Measurements from ENCODE around the gene ACTL6B.

ACTL6B gene

DNA sequence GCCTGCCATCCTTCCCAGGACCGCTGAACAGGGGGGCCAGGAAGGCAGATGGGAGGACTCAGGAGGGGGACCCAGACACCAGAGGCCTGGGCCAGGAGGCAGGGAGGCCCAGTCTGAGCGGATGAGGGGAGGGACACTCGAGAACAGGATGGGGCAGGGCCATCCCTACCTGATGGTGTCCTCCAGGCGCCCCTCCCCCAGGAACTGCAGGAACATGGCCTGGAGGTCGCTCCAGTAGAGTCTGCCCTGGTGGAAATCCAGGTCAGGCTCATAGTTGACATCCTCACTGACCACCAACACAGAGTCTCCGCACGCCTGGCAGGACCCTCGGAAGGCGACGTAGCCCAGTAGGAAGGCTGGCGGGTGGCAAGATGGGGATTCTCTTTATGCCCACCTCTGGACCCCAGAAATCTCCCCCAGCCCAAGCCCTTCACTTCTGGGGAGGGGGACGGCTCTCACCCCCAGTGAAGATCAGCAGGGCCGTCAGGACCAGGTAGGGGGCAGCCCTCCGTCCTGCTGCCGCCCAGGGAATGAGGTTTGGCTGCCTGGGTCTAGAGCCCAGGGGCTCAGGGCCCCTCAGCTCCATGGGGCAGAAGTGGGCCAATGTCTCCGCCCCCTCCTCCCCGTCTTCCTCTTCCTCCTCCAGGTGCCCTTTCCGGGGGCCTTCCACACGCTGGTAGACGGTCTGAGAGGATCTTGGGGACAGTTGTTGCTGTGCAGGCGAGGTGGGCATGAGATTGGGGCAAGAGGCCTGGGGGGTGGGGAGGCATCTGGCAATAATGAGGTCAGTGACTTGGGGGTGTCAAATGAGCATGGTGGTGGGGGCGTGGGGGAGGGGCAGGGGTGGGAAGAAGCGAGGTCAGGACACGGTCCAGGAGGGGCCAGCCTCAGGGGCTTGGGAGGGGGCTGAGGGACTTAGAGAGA, 15.5 kb downstream of the ACTL6B start:
- POLR2A ChIA-PET, result no interaction called here
- no peak for DNase-seq (ENCODE audit: extremely low spot score)
- CTCF ChIA-PET, result no interaction called here

DNA sequence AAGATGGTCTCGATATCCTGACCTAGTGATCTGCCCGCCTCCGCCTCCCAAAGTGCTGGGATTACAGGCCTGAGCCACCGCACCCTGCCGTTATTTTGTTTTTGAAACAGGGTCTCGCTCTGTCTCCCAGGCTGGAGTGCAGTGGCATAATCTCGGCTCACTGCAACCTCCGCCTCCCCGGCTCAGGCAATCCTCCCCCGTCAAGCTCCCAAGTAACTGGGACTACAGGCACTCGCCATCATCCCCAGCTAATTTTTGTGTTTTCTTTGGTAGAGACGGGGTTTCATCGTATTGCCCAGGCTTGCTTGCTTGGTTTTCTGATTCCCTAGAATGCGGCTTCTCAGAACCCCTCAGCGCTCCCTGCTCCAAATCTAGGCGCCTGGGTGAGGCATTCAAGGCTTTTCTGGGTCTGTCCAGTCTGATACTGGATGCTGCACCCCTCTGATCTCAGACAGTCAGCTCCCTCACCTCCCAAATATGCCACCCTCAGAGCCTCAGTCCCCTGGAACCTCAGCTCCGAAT, 16.2 kb downstream of the ACTL6B start:
- ChIA-PET POLR2A (no interaction called here), CTCF (no interaction called here)
- DNase-seq (ENCODE audit: extremely low spot score), result no peak
- TF ChIP-seq TARDBP (IDR thresholded peaks at IDR 0.05) (no peak), LEF1 (IDR thresholded peaks at IDR 0.05; ENCODE audit: borderline replicate concordance) (no peak), L3MBTL2 (conservative IDR thresholded peaks at IDR 0.05) (no peak), FOXM1 (IDR thresholded peaks at IDR 0.05; ENCODE audit: borderline replicate concordance) (no peak), BHLHE40 (IDR thresholded peaks at IDR 0.05; ENCODE audit: borderline replicate concordance) (no peak), FOXK2 (IDR thresholded peaks at IDR 0.05) (no peak), ZNF384 (IDR thresholded peaks at IDR 0.05) (no peak), SUZ12 (IDR thresholded peaks at IDR 0.05) (no peak)

More for the DNA sequence above, 15.5 kb downstream of the ACTL6B start:
- TF ChIP-seq FOXA1 (IDR thresholded peaks at IDR 0.05), result no peak
- no peak for TF ChIP-seq FOXK2 (IDR thresholded peaks at IDR 0.05)
- no peak for TF ChIP-seq FOXM1 (IDR thresholded peaks at IDR 0.05; ENCODE audit: borderline replicate concordance)
- no peak for TF ChIP-seq L3MBTL2 (conservative IDR thresholded peaks at IDR 0.05)
- TF ChIP-seq SP1 (IDR thresholded peaks at IDR 0.05), result no peak
- TF ChIP-seq, protein P1, sequence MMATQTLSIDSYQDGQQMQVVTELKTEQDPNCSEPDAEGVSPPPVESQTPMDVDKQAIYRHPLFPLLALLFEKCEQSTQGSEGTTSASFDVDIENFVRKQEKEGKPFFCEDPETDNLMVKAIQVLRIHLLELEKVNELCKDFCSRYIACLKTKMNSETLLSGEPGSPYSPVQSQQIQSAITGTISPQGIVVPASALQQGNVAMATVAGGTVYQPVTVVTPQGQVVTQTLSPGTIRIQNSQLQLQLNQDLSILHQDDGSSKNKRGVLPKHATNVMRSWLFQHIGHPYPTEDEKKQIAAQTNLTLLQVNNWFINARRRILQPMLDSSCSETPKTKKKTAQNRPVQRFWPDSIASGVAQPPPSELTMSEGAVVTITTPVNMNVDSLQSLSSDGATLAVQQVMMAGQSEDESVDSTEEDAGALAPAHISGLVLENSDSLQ (IDR thresholded peaks at IDR 0.05), result no peak

- ChIA-PET POLR2A (interaction anchor here (1.1 kb wide), 1 partner anchor 46 kb away, joined by 3 read pairs; no protein-coding TSS in a partner anchor), CTCF (no interaction called here)
- DNase-seq (ENCODE audit: extremely low spot score), result no peak
These were observed 23.1 kb downstream of the ACTL6B start for GRCh38 chr7:100632951-100633717.

DNA sequence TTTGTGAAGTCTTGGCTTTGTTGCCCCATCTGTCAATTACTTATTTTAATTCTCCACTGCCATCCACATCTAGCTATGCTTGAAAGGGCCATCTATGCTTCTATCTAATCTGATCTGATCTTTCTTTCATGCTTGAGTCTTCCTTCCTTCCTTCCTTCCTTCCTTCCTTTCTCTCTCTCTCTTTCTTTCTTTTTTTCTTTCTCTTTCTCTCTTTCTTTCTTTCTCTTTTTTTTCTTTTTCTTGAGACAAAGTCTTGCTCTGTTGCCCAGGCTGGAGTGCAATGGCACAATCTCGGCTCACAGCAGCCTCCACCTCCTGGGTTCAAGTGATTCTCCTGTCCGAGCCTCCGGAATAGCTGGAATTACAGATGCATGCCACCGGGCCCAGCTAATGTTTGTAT, 26.2 kb downstream of the ACTL6B start:
- CTCF ChIA-PET, result interaction anchor here (0.7 to 1.7 kb wide), 6 partner anchors 15 to 63 kb away, joined by 3 to 9 read pairs (median 5); partner anchors contain the start of gene MOSPD3
- POLR2A ChIA-PET, result interaction anchor here (0.7 to 0.8 kb wide), 3 partner anchors 44 to 615 kb away, joined by 3 read pairs; partner anchors contain the start of genes FBXO24, POP7 and ZKSCAN1
- DNase-seq (ENCODE audit: extremely low spot score), result no peak
- TF ChIP-seq ZNF384 (IDR thresholded peaks at IDR 0.05) (no peak), L3MBTL2 (conservative IDR thresholded peaks at IDR 0.05) (no peak), TARDBP (IDR thresholded peaks at IDR 0.05) (no peak)

More at GRCh38 chr7:100632951-100633717, 23.1 kb downstream of the ACTL6B start:
- TF ChIP-seq HDGF (IDR thresholded peaks at IDR 0.05; ENCODE audit: borderline replicate concordance), result no peak
- no peak for TF ChIP-seq SUZ12 (IDR thresholded peaks at IDR 0.05)
- no peak for TF ChIP-seq FOXM1 (IDR thresholded peaks at IDR 0.05; ENCODE audit: borderline replicate concordance)
- TF ChIP-seq, protein P1 (IDR thresholded peaks at IDR 0.05), result no peak
- no peak for TF ChIP-seq BHLHE40 (IDR thresholded peaks at IDR 0.05; ENCODE audit: borderline replicate concordance)
- TF ChIP-seq TARDBP (IDR thresholded peaks at IDR 0.05), result no peak
- no peak for TF ChIP-seq ZNF384 (IDR thresholded peaks at IDR 0.05)
- TF ChIP-seq ELF4 (IDR thresholded peaks at IDR 0.05), result no peak
- no peak for TF ChIP-seq L3MBTL2 (conservative IDR thresholded peaks at IDR 0.05)
- no peak for TF ChIP-seq CTBP1 (IDR thresholded peaks at IDR 0.05; ENCODE audit: borderline replicate concordance)
- no peak for TF ChIP-seq SP1 (IDR thresholded peaks at IDR 0.05)
- no peak for TF ChIP-seq LEF1 (IDR thresholded peaks at IDR 0.05; ENCODE audit: borderline replicate concordance)
- TF ChIP-seq FOXK2 (IDR thresholded peaks at IDR 0.05), result no peak
- TF ChIP-seq ARNT (IDR thresholded peaks at IDR 0.05), result no peak
- TF ChIP-seq FOXA1 (IDR thresholded peaks at IDR 0.05), result no peak
- TF ChIP-seq NFRKB (IDR thresholded peaks at IDR 0.05), result no peak

GRCh38 chr7:100629117-100629716, 27.0 kb downstream of the ACTL6B start:
- DNase-seq (ENCODE audit: extremely low spot score), result peak; percentile 77
- ChIA-PET POLR2A (interaction anchor here (0.7 to 0.8 kb wide), 3 partner anchors 43 to 614 kb away, joined by 3 read pairs; partner anchors contain the start of genes FBXO24, POP7 and ZKSCAN1), CTCF (interaction anchor here (0.6 to 1.7 kb wide), 11 partner anchors 9 to 64 kb away, joined by 3 to 9 read pairs (median 4); partner anchors contain the start of gene MOSPD3)
- TF ChIP-seq FOXM1 (IDR thresholded peaks at IDR 0.05; ENCODE audit: borderline replicate concordance), result no peak

DNA sequence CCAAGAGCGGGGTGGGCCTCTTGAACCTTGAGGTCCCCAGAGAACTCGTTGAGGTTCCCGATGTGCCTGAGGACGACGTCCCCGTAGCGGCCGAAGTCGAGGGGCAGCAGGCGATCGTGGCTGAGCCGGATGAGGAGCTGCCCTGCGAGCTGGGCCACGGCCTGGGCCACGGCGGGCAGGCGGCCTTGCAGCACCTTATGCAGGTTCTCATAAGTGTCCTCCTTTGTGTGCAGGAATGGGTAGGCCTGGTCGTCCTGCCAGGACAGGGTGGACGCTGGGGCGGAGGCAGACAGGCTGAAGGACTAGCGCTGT, 29.1 kb downstream of the ACTL6B start:
- ChIA-PET POLR2A (interaction anchor here (1.6 to 2.3 kb wide), 4 partner anchors 10 to 78 kb away, joined by 6 to 8 read pairs (median 8); partner anchors contain the start of genes MOSPD3 and POP7), CTCF (interaction anchor here (1.1 kb wide), 1 partner anchor 64 kb away, joined by 4 read pairs; no protein-coding TSS in a partner anchor)
- TF ChIP-seq FOXM1 (IDR thresholded peaks at IDR 0.05; ENCODE audit: borderline replicate concordance) (no peak), FOXA1 (IDR thresholded peaks at IDR 0.05) (no peak), CTBP1 (IDR thresholded peaks at IDR 0.05; ENCODE audit: borderline replicate concordance) (no peak), L3MBTL2 (conservative IDR thresholded peaks at IDR 0.05) (no peak), TARDBP (IDR thresholded peaks at IDR 0.05) (no peak), LEF1 (IDR thresholded peaks at IDR 0.05; ENCODE audit: borderline replicate concordance) (no peak), HDGF (IDR thresholded peaks at IDR 0.05; ENCODE audit: borderline replicate concordance) (no peak), BHLHE40 (IDR thresholded peaks at IDR 0.05; ENCODE audit: borderline replicate concordance) (no peak), FOXK2 (IDR thresholded peaks at IDR 0.05) (no peak), SP1 (IDR thresholded peaks at IDR 0.05) (no peak)
- TF ChIP-seq, protein P1 (IDR thresholded peaks at IDR 0.05), result no peak
- no peak for DNase-seq (ENCODE audit: extremely low spot score)

All from HEK293T (cell line).